NCI-H82 (cell line): ENCODE results near the gene RIMS4.

Experiments
- DNase-seq: peaks from one replicate; lab custom pipeline; 2025; lab: John Stamatoyannopoulos, UW

Gene RIMS4

DNA sequence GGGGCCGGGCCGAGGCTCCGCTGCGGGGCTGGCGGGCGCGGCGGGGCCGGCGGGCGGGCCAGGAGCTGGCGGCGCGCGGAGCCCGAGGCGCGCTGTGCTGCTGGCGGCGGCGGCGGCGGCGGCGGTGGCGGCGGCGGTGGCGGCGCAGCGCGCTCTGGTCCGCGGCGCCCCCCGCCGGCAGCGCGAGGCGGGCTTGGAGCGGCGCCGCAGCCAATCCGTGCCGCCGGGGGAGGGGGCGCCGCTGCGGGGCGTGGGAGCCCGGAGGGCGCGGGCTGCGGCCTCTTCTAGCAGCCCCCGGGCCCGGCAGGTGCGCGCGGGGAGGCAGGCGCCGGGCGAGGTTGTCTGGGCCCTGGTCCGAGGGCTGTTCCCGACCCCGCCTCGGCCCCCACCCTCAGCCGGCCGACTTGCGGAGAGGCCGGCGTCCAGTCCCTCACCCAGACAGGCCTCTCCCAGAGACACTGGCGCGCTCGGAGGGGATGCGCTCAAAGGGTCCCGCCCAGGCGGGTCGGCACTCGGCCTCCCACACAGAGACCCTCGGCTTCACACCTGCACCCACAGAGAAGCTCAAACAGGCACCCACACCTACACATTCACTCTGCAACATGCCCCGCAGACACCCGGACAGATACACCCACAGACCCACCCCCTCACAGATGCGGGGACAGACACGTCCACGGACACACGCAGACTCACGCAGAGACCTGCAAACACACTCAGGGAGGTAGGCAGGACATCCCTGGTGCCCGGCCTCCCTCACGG is at the start of gene RIMS4:
TSS of gene RIMS4 (minus strand) at position 156 of the 759 bp plus-strand sequence. CDS start 275 bp downstream, outside the sequence.
- peak; percentile 72 for DNase-seq

DNA sequence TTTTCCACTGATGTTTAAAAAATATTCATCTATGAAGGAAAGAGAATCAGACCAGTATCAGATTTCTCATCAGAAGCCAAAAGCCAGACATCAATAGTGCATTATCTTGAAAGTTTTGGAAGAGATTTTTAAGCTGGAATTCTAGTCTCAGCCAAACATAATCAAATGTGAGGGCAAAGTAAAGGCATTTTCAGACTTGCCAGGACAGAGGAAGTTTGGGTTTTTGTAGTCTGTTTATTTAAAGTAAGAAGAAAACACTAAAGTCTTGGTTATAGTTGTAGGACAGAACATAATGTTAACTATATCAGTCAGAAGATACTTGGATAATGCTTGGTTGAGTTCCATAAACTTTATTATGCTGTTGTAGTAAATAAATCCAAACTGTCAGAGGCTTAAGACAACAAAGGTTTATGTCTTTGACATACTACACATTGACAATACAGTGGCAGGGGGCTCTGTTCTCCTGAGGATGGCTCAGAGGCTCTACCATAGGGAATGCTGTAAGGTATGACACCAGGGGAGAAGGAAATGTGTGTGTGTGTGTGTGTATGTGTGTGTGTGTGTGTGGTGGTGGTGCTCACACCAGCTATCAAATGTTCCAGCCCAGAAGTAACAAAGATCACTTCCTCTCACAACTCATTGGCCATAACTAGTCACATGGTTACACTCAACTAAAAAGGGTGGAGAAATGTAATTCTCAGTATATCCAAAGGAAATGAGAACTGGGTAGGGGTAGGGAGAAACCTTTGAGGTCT is 48.4 kb upstream of the RIMS4 start:
- no peak for DNase-seq

DNA sequence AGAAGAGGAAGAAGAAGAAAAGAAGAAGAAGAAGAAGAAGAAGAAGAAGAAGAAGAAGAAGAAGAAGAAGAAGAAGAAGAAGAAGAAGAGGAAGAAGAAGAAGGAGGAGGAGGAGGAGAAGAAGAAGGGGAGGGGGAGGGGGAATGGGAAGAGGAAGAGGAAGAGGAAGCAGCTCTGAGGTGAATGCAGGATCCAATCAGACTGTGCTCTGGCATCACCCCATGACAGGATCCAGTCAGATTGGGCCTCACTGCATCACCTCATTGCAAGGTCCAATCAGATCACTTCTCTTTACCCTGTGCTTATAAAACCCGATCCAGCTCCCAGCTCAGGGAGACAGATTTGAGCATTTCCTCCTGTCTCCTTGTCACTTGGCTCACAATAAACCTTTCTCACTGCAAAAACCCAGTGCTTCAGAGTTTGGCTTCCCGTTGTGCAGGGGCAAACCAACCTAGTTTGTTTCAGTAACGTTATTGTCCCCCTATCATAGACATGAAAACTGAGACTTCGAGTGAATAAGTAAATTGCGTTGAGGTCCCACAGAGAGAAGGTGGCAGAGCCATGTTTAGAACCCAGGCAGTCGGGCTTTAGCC is 46.6 kb upstream of the RIMS4 start:
- peak; percentile 38 for DNase-seq

DNA sequence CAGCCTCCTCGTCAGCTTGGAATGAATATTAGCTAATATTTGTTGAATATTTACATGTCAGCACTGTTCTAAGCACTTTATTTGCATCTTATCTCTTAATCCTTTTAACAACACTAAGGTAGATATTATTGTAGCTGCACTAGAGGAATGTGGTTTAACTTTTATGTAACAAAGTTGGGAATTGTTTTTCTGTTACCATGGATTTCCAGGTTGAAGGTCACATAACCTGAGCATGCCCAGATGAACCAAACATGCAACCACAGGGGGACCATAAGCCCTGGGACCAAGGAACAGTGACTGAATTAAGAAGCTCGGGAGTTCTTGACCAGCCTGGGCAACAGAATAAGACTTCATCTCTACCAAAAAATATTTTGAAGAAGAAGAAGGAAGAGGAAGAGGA is 46.1 kb upstream of the RIMS4 start:
- DNase-seq: no peak

DNA sequence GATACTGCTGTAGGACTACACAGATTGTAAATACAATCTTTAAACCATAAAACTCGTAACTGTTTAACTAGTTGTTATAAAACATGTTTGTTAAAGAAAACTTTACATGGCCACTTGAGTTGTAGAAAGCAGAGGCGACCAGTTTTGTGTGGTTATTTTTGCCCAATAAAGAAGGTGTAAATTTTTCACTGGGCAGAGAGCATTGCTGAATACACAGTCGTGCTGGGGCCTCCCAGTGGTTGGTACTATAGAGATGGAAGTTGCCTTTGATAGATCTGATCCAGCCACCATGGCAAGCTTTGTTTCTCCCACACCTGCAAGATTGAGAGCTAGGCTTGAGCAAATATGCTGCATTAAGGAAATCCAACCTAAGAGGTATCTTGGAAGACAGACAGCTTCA is 41.2 kb upstream of the RIMS4 start:
- DNase-seq: no peak

DNA sequence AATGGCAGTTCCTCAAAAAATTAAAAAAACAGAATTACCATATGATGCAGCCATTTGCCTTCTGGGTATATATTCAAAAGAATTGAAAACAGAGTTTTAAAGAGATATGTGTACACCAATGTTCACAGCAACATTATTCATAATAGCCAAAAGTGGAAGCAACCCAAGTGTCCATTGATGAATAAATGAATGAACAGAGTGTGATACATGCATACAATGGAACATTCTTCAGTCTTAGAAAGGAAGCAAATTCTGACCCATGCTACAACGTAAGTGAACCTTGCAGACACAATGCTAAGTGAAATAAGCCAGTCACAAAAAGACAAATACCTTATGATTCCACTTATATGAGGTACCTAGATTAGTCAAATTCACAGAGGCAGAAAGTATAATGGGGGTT is 40.5 kb upstream of the RIMS4 start:
- no peak for DNase-seq

DNA sequence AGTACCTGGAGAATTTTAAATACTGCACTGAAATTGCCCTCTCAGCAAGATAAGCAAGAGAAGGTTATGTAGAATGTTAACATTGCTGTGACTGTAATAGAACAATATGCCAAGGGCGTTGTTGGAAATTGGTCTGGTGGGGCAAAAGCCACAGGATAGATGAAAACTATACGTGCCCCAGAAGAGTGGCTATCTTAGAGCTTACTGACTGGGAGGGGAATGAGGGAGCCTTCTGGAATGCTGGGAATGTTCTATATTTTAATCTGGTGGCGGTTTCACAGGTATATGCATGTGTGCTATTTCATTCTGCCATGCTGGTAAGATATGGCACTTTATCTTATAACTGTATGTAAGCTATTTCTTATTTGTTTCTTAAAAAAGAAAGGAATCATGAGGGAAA is 39.9 kb upstream of the RIMS4 start:
- DNase-seq: no peak

DNA sequence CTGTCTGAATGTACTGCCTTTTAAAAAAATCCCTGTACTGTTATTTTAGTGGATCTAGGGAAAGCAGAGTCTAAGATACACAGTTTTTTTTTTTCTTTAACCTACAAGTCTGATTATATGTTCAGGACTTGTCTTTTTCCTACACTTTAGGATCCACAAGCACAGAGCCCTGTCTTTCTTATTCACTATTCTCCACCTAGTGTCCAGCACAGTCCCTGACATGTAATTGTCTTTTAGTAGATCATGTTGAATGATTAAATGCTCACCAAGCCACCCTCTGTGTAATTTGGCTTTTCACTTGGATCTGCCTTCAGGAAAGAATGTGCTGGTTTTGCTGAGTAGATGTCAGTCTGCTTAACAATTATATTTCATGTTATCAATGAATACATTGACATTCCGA is 39.4 kb upstream of the RIMS4 start:
- DNase-seq: peak; percentile 15

DNA sequence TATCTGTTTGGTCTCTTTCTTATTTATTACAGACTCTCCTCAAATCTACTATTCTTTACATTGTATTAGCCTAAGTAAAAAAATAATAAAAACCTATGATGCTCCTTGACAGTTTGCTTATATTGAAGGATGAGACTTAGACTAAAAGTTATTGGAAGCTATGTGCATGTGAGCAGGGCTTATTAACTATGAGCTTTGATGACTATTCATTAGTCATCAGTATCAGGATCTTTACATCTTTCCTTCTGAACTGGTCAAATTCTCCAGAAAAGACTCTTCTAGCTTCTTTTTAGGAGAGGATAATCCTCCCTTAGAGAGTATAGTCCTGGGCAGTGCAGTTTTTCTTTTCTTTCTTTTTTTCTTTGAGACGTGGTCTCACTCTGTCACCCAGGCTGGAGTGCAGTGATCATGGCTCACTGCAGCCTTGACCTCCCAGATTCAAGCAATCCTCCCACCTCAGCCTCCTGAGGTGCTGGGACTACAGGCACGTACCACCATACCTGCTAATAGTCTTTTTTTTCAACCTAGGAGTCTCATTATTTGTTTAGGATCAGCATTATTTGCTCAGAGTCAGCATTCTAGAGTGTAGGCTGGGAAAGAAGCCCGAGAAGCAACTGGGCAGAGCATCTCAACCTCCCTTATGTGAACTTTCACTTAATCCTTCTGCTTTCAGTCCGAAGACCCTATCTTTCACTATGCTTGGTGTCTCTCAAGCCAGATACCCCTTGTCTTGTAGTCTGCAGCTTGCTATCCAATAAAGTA is 38.1 kb upstream of the RIMS4 start:
- no peak for DNase-seq

DNA sequence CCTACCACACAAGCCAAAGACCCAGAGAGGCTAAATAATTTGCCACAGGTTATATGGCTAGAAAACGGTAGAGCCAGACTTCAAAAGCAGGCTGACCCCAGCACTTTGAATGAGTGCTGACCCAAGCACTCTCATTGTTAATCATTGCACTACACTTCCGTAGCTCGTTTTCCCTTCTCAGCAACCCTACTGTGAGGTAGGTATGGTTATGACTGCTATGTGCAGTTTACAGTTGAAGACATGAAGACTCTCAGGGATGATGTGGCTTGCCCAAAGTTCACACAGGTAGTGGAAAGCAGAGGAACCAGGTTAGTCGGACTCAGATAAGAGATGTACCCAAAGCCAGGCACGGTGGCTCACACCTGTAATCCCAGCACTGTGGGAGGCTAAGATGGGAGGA is 33.5 kb upstream of the RIMS4 start:
- no peak for DNase-seq

DNA sequence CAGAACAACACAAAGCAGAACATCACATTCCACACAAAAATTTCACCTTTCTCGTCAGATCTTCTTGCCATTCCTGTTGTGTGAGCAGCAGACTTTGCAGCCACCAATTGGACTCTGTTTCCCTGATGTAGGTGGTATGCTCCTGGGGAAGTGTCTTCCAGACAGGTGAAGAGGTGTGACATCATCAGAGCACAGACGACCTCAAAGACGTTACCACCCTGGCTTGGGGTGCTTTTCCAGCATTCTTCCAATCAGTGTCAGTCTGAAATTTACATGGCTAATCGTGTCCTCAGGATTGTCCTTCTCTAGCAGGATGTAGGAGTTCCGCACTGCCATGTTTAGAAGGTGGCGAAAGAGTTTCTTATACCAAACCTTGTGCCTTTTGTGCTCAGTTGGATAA is 31.6 kb upstream of the RIMS4 start:
- DNase-seq: no peak

DNA sequence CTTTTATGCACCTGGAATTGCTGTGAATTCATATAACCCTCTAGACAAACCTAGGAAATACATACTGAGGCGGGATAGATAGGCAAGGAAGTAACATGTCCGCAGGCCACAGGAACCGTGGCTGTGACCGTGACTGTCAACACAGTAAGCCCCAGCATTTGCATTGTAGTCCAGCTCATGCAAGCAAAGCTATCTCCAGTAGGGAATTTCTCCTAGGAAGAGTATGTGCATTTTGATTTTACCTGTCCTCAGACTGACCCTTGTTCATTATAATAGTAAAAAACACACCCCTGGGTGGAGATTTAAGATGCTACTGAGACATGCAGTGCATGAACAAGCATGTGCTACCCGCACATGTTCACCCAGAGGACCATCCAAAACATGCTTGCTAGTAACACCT is 30.5 kb upstream of the RIMS4 start:
- DNase-seq: no peak

DNA sequence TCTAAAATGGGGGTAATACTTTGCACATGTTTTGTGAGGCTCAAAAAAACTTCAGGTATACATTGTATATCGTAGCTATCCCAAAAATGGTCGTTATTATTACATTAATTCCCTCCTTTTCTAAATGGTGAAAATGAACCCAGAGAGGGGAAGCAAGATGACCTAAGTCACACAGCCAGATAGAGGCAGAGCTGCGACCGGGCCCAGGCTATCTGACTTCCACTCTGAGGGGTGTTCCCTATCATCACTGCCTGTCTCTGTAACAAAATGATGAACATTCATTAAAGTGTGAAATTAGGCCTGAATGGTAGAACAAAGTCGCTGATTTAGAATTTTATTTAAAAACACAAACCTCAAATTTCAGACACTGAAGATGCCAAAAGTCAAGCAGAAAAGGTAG is 29.1 kb upstream of the RIMS4 start:
- no peak for DNase-seq

DNA sequence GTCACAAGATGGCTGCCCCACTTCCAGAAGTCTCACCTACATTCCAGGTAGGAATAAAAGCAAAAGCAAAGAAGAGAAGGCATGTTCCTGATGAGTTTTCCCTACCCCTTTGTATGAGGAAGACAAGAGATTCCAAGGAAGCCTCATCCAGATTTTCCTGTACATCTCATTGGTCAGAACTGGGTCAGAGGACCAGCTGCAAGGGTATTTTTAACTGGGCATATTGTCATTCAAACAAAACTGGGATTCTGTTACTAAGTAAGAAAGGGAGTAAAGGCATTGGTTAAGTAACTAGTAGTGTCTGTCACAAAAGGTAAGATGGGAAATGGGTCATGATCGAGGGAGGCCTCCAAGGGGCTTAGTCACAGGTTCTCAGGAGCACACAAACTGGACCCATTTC is 28.2 kb upstream of the RIMS4 start:
- no peak for DNase-seq

DNA sequence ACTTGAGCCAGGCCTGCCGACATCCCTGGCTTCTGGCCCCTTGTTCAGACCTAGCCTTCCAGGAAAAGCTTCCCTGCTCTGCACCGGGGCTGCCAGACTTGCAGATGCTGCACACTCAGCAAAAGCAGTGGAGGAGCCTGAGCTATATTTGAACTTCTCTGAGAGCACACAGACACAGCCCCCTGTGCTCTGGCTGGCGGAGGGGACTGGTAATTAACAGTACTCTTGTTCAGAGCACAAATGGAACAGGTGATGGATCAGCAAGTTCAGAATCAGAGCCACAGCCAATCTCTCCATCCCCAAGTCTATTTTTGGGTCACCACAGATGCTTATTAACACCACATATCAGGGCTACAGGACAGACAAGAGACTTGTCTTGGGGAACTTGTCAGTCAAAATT is 27.6 kb upstream of the RIMS4 start:
- no peak for DNase-seq

DNA sequence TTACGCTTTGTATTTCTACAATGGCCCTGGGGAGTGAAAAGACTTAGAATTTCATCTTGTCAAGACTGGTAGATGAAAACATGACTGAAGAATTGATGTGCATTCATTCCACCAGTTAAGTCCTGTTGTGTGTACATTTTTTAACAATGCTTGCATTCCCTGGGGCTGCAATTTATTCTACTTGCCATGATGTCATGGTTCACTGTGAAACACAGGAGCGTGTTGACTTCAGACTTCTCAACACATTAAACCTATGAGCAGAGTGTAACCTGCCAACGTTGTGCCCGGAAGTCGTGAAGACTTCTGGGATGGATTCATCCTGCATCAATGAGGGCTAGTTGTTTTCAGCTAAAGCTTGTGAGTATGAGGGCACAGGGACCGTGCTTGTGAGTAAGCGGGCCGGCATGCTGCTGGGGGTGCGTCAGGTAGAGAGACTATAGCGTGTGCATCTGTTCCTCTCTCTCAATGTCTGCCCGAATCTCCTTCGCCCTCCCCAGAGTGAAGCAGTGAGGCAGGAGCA is 26.3 kb upstream of the RIMS4 start:
- no peak for DNase-seq

DNA sequence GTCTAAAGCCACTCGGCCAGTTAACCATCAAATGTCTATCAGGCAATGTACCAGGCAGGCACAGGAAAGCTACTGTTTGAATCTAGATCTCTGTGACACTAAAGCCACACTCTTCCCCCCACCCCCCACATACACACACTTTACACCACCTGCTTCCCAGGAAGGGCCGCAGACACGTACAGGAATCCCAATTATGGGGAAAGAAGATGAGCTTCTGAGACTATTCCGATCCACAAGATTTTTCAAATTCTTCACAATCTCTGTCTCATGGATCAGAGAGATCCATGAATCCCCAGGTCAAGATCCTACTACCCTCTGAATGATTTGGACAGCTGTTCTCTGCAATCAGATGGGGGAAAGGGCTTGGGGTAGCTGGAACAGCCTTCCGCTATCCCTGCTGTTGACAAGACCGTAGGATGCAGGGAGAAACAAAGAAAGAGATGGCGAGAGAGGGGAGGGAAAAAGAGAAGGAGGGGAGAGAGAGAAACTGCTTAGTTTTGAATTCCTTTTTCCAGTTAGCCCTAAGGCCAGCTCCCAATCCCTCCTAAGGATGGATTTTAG is 25.4 kb upstream of the RIMS4 start:
- DNase-seq: no peak

DNA sequence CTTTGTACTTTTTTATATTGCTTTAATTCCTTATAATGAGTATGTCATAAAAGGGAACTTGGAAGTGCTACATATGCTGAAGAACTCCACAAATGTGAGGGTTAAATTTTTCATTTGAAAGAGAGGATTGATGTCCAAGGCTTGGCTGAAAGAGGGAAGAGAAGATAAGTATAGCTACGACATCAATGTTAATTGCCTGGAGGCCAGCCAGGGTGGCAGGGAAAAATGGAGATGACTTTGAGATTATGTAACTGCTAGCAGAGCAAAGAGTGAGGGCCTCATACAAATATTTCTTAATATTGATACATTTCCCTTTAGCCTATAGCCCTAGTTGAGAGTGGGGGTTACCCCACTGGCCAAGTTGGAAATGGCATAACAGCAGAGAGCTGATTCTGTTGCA is 24.8 kb upstream of the RIMS4 start:
- DNase-seq: no peak

DNA sequence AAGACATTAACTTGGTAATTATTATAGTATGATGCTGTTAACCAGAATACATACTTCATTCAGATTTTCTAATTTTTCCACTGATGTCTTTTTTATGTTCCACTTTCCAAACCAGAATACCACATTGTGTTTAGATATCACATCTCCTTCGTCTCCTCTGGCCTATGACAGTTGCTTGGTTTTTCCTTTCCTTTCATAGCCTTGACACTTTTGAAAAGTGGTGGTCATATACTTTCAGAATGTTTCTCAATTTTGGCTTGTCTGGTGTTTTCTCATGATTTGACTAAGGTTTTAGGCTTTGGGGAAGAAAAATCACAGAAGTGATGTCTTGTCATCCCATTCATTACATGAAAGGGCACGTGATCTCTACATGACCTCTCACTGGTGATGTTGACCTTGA is 24.3 kb upstream of the RIMS4 start:
- no peak for DNase-seq

DNA sequence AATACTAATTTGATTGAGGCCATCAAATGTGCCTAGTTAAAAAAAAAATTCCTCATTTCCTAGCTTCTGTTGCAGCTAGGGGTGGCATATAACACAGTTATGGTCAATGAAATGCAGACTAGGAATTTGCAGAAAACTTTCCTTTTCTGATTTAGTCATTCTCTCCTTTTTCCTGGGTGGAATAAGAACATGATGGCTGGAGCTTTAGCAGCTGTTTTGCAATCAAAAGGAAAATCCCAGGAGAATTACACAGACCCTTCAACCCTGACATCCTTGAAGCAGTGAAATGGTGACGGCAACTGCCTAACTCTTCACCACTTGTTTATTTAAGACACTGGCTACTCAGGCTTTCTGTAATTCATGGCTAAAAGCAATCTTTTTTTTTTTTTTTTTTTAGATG is 23.1 kb upstream of the RIMS4 start:
- DNase-seq: no peak

DNA sequence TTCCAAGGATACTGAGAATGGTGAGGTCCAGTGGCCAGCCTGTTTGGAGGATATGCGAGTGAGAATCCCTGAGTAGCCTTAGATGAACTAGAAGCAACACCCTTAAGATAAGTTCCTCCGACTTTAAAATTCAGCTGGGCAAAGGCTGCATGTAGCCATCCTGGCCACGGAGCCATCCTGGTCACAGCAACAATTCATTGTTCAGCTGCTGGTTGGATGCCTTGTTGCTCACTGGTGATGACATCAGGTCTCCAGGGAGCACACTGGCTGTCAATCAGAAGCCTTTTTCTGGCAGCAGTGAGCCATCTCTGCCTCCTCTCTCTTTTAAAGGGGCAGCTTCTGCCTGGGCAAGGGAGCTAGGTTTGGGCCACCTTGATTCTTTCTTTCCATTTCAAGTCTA is 22.4 kb upstream of the RIMS4 start:
- peak; percentile 60 for DNase-seq

DNA sequence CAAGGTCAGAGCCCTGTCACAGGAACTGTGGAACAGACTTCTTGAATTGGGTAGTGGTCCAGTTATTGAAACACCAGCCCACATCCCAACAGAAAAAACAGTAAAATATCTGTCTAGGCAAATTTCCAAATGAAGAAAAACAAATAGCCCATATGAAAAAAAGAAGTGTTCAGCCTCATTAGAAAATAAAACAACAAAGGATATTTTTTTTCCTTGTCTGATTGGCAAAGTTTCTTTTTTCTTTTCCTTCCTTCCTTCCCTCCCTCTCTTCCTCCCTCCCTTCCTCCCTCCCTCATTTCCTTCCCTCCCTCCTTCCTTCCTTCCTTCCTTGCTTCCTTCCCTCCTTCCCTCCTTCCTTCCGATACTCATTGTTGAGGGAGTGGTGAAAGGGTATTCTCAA is 20.6 kb upstream of the RIMS4 start:
- no peak for DNase-seq
